RWPE1 (cell line): ENCODE data around the gene PIH1D1.
"Not testable (repeated sequence)": the region's sequence is repeated elsewhere in the genome, so short reads cannot be mapped to it uniquely, and the experiment has no call there.

Experiments used
- CTCF ChIA-PET: fragments of 350-600 bp; sonication (Branson Sonifier 250); formaldehyde crosslinking; extraction: SDS; loops from one replicate; lab custom pipeline; 2021; lab: Yijun Ruan, JAX
- POLR2A ChIA-PET: fragments of 400-600 bp; formaldehyde crosslinking; extraction: SDS; loops from one replicate; lab custom pipeline; 2020; ENCODE audit warnings: antibody characterized with exemption; ENCODE audit not compliant: low non-redundant PET; lab: Yijun Ruan, JAX
- DNase-seq: peaks from one replicate; pipeline ENCODE4 v3.0.0; 2012; ENCODE audit warnings: low spot score
- H3K27ac ChIP-seq: fragments of 450-650 bp; 2 replicates; pipeline ENCODE4 v1.5.1; 2017
- TF ChIP-seq, protein P1 (sequence below): fragments of 450-650 bp; conservative IDR thresholded peaks from 2 replicates; pipeline ENCODE4 v1.5.1; 2017; ENCODE audit warnings: low read depth, mild to moderate bottlenecking

Gene PIH1D1

DNA sequence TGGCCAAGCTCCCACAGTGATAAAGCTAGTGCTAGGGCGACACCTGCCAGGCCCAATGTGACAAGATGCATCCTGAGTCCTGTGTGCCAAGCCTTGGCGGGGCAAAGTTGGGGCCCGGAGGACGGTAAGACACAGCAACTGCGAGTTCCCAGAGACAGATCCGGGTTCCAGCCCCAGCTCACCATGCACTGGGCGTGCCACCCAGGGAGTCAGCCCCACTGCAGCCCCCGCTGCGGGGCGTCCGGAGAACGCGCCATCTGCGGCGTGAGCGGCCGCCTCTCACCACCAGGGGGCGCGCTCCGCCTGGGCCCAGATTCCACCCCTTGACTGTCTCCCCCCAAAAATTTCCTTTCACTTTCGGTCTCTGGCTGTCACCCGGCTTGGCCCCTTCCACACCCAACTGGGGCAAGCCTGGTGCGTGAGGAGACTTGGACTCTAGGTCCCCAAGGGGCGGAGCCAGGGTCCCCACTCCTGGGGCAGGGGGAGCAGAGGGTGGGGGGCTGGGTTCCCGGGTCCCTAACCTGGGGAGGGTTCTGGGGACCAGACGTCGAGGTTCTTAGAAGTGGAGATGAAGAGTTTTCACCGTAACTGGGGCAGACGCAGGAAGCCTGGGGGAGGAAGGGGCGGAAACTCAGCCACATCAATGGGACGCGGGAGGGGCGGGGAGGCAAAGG lies 22.4 kb upstream of the PIH1D1 start, which contains the start of gene FLT3LG:
TSS of gene FLT3LG (plus strand) at position 348 of the 674 bp plus-strand sequence. CDS start 425 bp downstream, outside the sequence.
- CTCF ChIA-PET: interaction anchor here (0.7 to 1.0 kb wide), 5 partner anchors 8 to 73 kb away, joined by 3 to 8 read pairs (median 3); partner anchors contain the start of gene GFY
- TF ChIP-seq, protein P1, sequence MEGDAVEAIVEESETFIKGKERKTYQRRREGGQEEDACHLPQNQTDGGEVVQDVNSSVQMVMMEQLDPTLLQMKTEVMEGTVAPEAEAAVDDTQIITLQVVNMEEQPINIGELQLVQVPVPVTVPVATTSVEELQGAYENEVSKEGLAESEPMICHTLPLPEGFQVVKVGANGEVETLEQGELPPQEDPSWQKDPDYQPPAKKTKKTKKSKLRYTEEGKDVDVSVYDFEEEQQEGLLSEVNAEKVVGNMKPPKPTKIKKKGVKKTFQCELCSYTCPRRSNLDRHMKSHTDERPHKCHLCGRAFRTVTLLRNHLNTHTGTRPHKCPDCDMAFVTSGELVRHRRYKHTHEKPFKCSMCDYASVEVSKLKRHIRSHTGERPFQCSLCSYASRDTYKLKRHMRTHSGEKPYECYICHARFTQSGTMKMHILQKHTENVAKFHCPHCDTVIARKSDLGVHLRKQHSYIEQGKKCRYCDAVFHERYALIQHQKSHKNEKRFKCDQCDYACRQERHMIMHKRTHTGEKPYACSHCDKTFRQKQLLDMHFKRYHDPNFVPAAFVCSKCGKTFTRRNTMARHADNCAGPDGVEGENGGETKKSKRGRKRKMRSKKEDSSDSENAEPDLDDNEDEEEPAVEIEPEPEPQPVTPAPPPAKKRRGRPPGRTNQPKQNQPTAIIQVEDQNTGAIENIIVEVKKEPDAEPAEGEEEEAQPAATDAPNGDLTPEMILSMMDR: peak; percentile 97
- DNase-seq: peak; percentile 81
- H3K27ac ChIP-seq: peak within 1 kb of the TSS; percentile 80
- POLR2A ChIA-PET: interaction anchor here (1.5 kb wide), 1 partner anchor 21 kb away, joined by 5 read pairs; the partner anchor contains the start of gene ALDH16A1

DNA sequence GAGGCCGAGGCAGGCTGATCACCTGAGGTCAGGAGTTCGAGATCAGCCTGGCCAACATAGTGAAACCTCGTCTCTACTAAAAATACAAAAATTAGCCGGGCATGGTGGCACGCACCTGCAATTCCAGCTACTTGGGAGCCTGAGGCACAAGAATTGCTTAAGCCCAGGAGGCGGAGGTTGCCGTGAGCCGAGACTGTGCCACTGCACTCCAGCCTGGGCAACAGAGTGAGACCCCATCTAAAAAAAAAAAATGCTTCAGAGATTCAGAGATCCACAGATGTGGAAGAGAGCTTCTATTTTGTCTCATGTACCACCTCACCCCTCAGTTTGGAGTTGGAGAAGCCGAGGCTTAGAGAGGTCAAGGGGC lies 21.9 kb upstream of the PIH1D1 start:
- peak overlapping the region; percentile 80 for H3K27ac ChIP-seq
- ChIA-PET POLR2A (interaction anchor here (1.5 kb wide), 1 partner anchor 21 kb away, joined by 5 read pairs; the partner anchor contains the start of gene ALDH16A1), CTCF (interaction anchor here (0.7 to 1.0 kb wide), 5 partner anchors 8 to 73 kb away, joined by 3 to 8 read pairs (median 3); partner anchors contain the start of gene GFY)
- DNase-seq: not testable (repeated sequence)

- TF ChIP-seq, protein P1: no peak
- no peak for DNase-seq
- H3K27ac ChIP-seq: peak overlapping the region; percentile 80
- POLR2A ChIA-PET: interaction anchor here (1.5 kb wide), 1 partner anchor 20 kb away, joined by 5 read pairs; the partner anchor contains the start of gene ALDH16A1
- CTCF ChIA-PET: interaction anchor here (0.7 to 1.9 kb wide), 4 partner anchors 9 to 248 kb away, joined by 3 to 4 read pairs (median 3); no protein-coding TSS in a partner anchor
Measured at GRCh38 chr19:49472936-49473335, 21.3 kb upstream of the PIH1D1 start.

DNA sequence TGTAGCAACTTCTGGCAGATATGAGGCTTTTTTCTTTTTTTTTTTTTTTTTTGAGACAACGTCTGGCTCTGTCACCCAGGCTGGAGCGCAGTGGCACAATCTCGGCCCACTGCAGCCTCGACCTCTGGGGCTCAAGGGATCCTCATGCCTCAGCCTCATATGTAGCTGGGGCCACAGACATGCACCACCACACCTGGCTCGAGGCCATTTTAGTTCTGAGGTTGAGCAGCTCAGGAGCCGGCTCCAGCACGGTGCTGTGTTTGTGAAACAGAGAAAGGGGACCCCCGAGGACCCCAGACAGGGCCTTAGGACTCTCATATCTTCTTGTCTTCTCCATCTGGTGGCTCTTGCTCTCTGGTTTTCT lies 19.0 kb upstream of the PIH1D1 start:
- peak overlapping the region; percentile 80; the same call in 1 of the 2 replicates for H3K27ac ChIP-seq

DNA sequence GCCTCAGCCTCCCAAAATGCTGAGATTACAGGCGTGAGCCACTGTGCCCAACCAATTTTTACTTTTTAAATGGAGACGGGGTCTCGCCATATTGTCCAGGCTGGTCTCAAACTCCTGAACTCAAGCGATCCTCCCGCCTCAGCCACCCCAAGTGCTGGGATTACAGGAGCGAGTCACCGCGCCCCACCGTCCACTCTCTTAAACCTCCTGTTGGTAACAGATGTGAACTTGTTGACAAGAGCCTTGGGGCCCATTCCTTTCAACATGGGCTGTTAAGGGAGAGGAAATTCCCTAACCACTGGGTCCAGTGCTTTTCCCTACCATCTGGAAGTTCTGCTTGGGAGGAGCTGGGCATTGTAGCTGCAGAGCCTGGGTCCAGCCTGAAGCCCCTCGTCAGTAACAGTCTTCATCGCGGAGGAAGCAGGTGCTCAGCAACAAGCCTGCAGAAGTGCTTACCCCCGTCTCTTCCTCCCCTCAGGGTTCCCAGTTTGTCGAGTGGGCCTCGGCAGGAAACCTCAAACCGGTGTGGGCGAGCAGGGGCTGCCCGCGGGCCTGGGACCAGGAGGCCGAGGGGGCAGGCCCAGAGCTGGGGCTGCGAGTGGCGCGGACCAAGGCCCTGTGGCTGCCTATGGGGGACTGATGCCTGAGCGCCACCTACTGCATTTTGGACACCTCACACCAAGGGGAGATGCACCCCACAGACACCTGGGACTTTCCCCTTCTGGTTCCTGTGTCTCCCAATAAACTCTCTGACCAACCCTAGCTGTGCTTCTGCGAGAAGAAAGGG lies 18.4 kb upstream of the PIH1D1 start:
- POLR2A ChIA-PET: no interaction called here
- peak overlapping the region; percentile 80 for H3K27ac ChIP-seq
- TF ChIP-seq, protein P1: no peak
- CTCF ChIA-PET: no interaction called here
- no peak for DNase-seq

More for the DNA sequence above, 19.0 kb upstream of the PIH1D1 start:
- TF ChIP-seq, protein P1: no peak
- CTCF ChIA-PET: no interaction called here
- no peak for DNase-seq
- POLR2A ChIA-PET: no interaction called here

GRCh38 chr19:49468746-49469447 lies 17.3 kb upstream of the PIH1D1 start:
- TF ChIP-seq, protein P1: no peak
- peak overlapping the region; percentile 80 for H3K27ac ChIP-seq
- peak; percentile 68 for DNase-seq
- ChIA-PET CTCF (interaction anchor here (0.7 kb wide), 1 partner anchor 692 kb away, joined by 5 read pairs; no protein-coding TSS in a partner anchor), POLR2A (interaction anchor here (0.9 to 1.1 kb wide), 2 partner anchors 10 to 16 kb away, joined by 3 to 5 read pairs; partner anchors contain the start of gene ALDH16A1)
